ENCODE data around the gene PRSS1.
"Not testable (repeated sequence)": the region's sequence is repeated elsewhere in the genome, so short reads cannot be mapped to it uniquely, and the experiment has no call there.

Gene PRSS1

GRCh38 chr7:142767451-142767850 is 18.2 kb downstream of the PRSS1 start:
- H3K36me3 ChIP-seq (ENCODE audit: insufficient read depth, low read depth, low read length) = no peaks in the 10 kb centered on the region
- no peaks in the 10 kb centered on the region; the same call in 1 of the 2 replicates for H3K27me3 ChIP-seq (ENCODE audit: insufficient read depth, low read length)
- no peaks in the 10 kb centered on the region for H3K9me3 ChIP-seq (ENCODE audit: insufficient read depth, low read depth, low read length)
- H3K9ac ChIP-seq (ENCODE audit: low read depth, low read length) = no peak overlapping the region
- H3K4me3 ChIP-seq (ENCODE audit: low read length) = no peak overlapping the region
- H3K4me1 ChIP-seq (ENCODE audit: insufficient read depth, low read length) = no peaks in the 10 kb centered on the region
- no peak overlapping the region for H3K27ac ChIP-seq (ENCODE audit: low read length)

GRCh38 chr7:142767861-142768260 is 18.6 kb downstream of the PRSS1 start:
- no peak overlapping the region for H3K9ac ChIP-seq (ENCODE audit: low read depth, low read length)
- no peaks in the 10 kb centered on the region; the same call in 1 of the 2 replicates for H3K27me3 ChIP-seq (ENCODE audit: insufficient read depth, low read length)
- H3K4me1 ChIP-seq (ENCODE audit: insufficient read depth, low read length) = no peaks in the 10 kb centered on the region
- H3K4me3 ChIP-seq (ENCODE audit: low read length) = no peak overlapping the region
- H3K9me3 ChIP-seq (ENCODE audit: insufficient read depth, low read depth, low read length) = no peaks in the 10 kb centered on the region
- H3K36me3 ChIP-seq (ENCODE audit: insufficient read depth, low read depth, low read length) = no peaks in the 10 kb centered on the region
- H3K27ac ChIP-seq (ENCODE audit: low read length) = no peak overlapping the region

- not testable (repeated sequence) for H3K36me3 ChIP-seq (ENCODE audit: insufficient read depth, low read depth, low read length); H3K9ac ChIP-seq (ENCODE audit: low read depth, low read length); H3K9me3 ChIP-seq (ENCODE audit: insufficient read depth, low read depth, low read length); H3K4me3 ChIP-seq (ENCODE audit: low read length); H3K27me3 ChIP-seq (ENCODE audit: insufficient read depth, low read length); H3K4me1 ChIP-seq (ENCODE audit: insufficient read depth, low read length); H3K27ac ChIP-seq (ENCODE audit: low read length)
Measured at GRCh38 chr7:142768885-142769284, 19.6 kb downstream of the PRSS1 start.

- no peak within 1 kb of the TSS for H3K27ac ChIP-seq (ENCODE audit: low read length)
- no peak within 1 kb of the TSS for H3K4me3 ChIP-seq (ENCODE audit: low read length)
- H3K9ac ChIP-seq (ENCODE audit: low read depth, low read length) = no peak within 1 kb of the TSS
- no peaks in the 10 kb centered on the region for H3K27me3 ChIP-seq (ENCODE audit: insufficient read depth, low read length)
- H3K36me3 ChIP-seq (ENCODE audit: insufficient read depth, low read depth, low read length) = no peaks in the 10 kb centered on the region
- H3K4me1 ChIP-seq (ENCODE audit: insufficient read depth, low read length) = no peaks in the 10 kb centered on the region
- no peaks in the 10 kb centered on the region; the same call in 1 of the 2 replicates for H3K9me3 ChIP-seq (ENCODE audit: insufficient read depth, low read depth, low read length)
Measured at GRCh38 chr7:142770661-142771352, 21.5 kb downstream of the PRSS1 start, which contains the start of gene PRSS2. Gene PRSS2, plus strand, starts transcription at chr7:142770970. Its CDS starts 13 bp downstream, at chr7:142770983.

GRCh38 chr7:142771353-142771723 is 22.1 kb downstream of the PRSS1 start:
- no peaks in the 10 kb centered on the region for H3K4me1 ChIP-seq (ENCODE audit: insufficient read depth, low read length)
- H3K27ac ChIP-seq (ENCODE audit: low read length) = no peak overlapping the region
- no peaks in the 10 kb centered on the region; the same call in 1 of the 2 replicates for H3K9me3 ChIP-seq (ENCODE audit: insufficient read depth, low read depth, low read length)
- H3K9ac ChIP-seq (ENCODE audit: low read depth, low read length) = no peak overlapping the region
- no peak overlapping the region for H3K4me3 ChIP-seq (ENCODE audit: low read length)
- H3K27me3 ChIP-seq (ENCODE audit: insufficient read depth, low read length) = no peaks in the 10 kb centered on the region
- H3K36me3 ChIP-seq (ENCODE audit: insufficient read depth, low read depth, low read length) = no peaks in the 10 kb centered on the region

GRCh38 chr7:142772051-142772450 is 22.8 kb downstream of the PRSS1 start:
- no peaks in the 10 kb centered on the region; the same call in 1 of the 2 replicates for H3K9me3 ChIP-seq (ENCODE audit: insufficient read depth, low read depth, low read length)
- no peaks in the 10 kb centered on the region for H3K27me3 ChIP-seq (ENCODE audit: insufficient read depth, low read length)
- H3K4me3 ChIP-seq (ENCODE audit: low read length) = no peak overlapping the region
- no peaks in the 10 kb centered on the region for H3K36me3 ChIP-seq (ENCODE audit: insufficient read depth, low read depth, low read length)
- H3K4me1 ChIP-seq (ENCODE audit: insufficient read depth, low read length) = no peaks in the 10 kb centered on the region
- no peak overlapping the region for H3K27ac ChIP-seq (ENCODE audit: low read length)
- H3K9ac ChIP-seq (ENCODE audit: low read depth, low read length) = no peak overlapping the region

- no peaks in the 10 kb centered on the region for H3K36me3 ChIP-seq (ENCODE audit: insufficient read depth, low read depth, low read length)
Measured at GRCh38 chr7:142772673-142773072, 23.4 kb downstream of the PRSS1 start.

GRCh38 chr7:142773230-142773629 is 24.0 kb downstream of the PRSS1 start:
- Histone ChIP-seq H3K9ac (ENCODE audit: low read depth, low read length) (no peak overlapping the region), H3K36me3 (ENCODE audit: insufficient read depth, low read depth, low read length) (no peaks in the 10 kb centered on the region), H3K9me3 (ENCODE audit: insufficient read depth, low read depth, low read length) (no peaks in the 10 kb centered on the region; the same call in 1 of the 2 replicates), H3K4me1 (ENCODE audit: insufficient read depth, low read length) (no peaks in the 10 kb centered on the region), H3K4me3 (ENCODE audit: low read length) (no peak overlapping the region), H3K27ac (ENCODE audit: low read length) (no peak overlapping the region), H3K27me3 (ENCODE audit: insufficient read depth, low read length) (no peaks in the 10 kb centered on the region)

More at GRCh38 chr7:142772673-142773072, 23.4 kb downstream of the PRSS1 start:
- H3K27me3 ChIP-seq (ENCODE audit: insufficient read depth, low read length) = no peaks in the 10 kb centered on the region
- H3K9ac ChIP-seq (ENCODE audit: low read depth, low read length) = no peak overlapping the region
- no peak overlapping the region for H3K4me3 ChIP-seq (ENCODE audit: low read length)
- H3K27ac ChIP-seq (ENCODE audit: low read length) = no peak overlapping the region
- no peaks in the 10 kb centered on the region for H3K4me1 ChIP-seq (ENCODE audit: insufficient read depth, low read length)
- no peaks in the 10 kb centered on the region; the same call in 1 of the 2 replicates for H3K9me3 ChIP-seq (ENCODE audit: insufficient read depth, low read depth, low read length)

GRCh38 chr7:142773937-142774744 is 24.9 kb downstream of the PRSS1 start:
- Histone ChIP-seq H3K9me3 (ENCODE audit: insufficient read depth, low read depth, low read length) (no peaks in the 10 kb centered on the region; the same call in 1 of the 2 replicates), H3K9ac (ENCODE audit: low read depth, low read length) (no peak overlapping the region), H3K4me3 (ENCODE audit: low read length) (no peak overlapping the region), H3K36me3 (ENCODE audit: insufficient read depth, low read depth, low read length) (no peaks in the 10 kb centered on the region), H3K27me3 (ENCODE audit: insufficient read depth, low read length) (no peaks in the 10 kb centered on the region), H3K4me1 (ENCODE audit: insufficient read depth, low read length) (no peaks in the 10 kb centered on the region), H3K27ac (ENCODE audit: low read length) (no peak overlapping the region)

GRCh38 chr7:142774826-142775225 is 25.6 kb downstream of the PRSS1 start:
- no peaks in the 10 kb centered on the region for H3K36me3 ChIP-seq (ENCODE audit: insufficient read depth, low read depth, low read length)
- H3K9ac ChIP-seq (ENCODE audit: low read depth, low read length) = no peak overlapping the region
- H3K27ac ChIP-seq (ENCODE audit: low read length) = no peak overlapping the region
- H3K4me3 ChIP-seq (ENCODE audit: low read length) = no peak overlapping the region
- H3K4me1 ChIP-seq (ENCODE audit: insufficient read depth, low read length) = no peaks in the 10 kb centered on the region
- H3K9me3 ChIP-seq (ENCODE audit: insufficient read depth, low read depth, low read length) = no peaks in the 10 kb centered on the region; the same call in 1 of the 2 replicates
- H3K27me3 ChIP-seq (ENCODE audit: insufficient read depth, low read length) = no peaks in the 10 kb centered on the region

- H3K36me3 ChIP-seq (ENCODE audit: insufficient read depth, low read depth, low read length); H3K27me3 ChIP-seq (ENCODE audit: insufficient read depth, low read length); H3K9me3 ChIP-seq (ENCODE audit: insufficient read depth, low read depth, low read length); H3K4me1 ChIP-seq (ENCODE audit: insufficient read depth, low read length); H3K27ac ChIP-seq (ENCODE audit: low read length); H3K9ac ChIP-seq (ENCODE audit: low read depth, low read length); H3K4me3 ChIP-seq (ENCODE audit: low read length): not testable (repeated sequence)
Measured at GRCh38 chr7:142775351-142776115, 26.3 kb downstream of the PRSS1 start.

All from iPS-20b (cell line).